MCF 10A (cell line): ENCODE measurements around the gene DGCR2. TPM values are rescaled to one million over a fixed set of nuclear protein-coding genes. Genes with fewer than 3 reads are reported as not detected.

Experiments used
- BruUV-seq: library from RNA; stranded (reverse); fragments of 400-500 nt; replicated peaks from 2 replicates; lab custom pipeline; 2021; lab: Mats Ljungman, UMichigan
- CTCF ChIA-PET: fragments of 300-600 bp; sonication (Branson Sonifier 250); formaldehyde crosslinking; extraction: SDS; loops from one replicate; lab custom pipeline; 2021; ENCODE audit warnings: antibody characterized with exemption, inconsistent platforms; lab: Yijun Ruan, JAX
- POLR2A ChIA-PET: fragments of 300-600, 350-650 bp; sonication (Branson Sonifier 250); formaldehyde crosslinking; extraction: SDS; loops from one replicate; lab custom pipeline; 2020; ENCODE audit warnings: antibody characterized with exemption, inconsistent platforms; lab: Yijun Ruan, JAX
- DNase-seq: peaks from one replicate; pipeline ENCODE4 v3.0.0-alpha.2; 2018; ENCODE audit not compliant: unreplicated experiment
- H3K27ac Mint-ChIP-seq: one replicate; pipeline ENCODE4 v1.8.0; 2022; ENCODE audit warnings: mild to moderate bottlenecking, low read depth, mixed read lengths; ENCODE audit not compliant: unreplicated experiment
- H3K27me3 Mint-ChIP-seq: one replicate; pipeline ENCODE4 v1.8.0; 2022; ENCODE audit warnings: mixed read lengths; ENCODE audit not compliant: insufficient read depth, unreplicated experiment
- H3K36me3 Mint-ChIP-seq: one replicate; pipeline ENCODE4 v1.8.0; 2022; ENCODE audit warnings: mild to moderate bottlenecking, moderate library complexity, mixed read lengths; ENCODE audit not compliant: insufficient read depth, unreplicated experiment
- H3K4me1 Mint-ChIP-seq: one replicate; pipeline ENCODE4 v1.8.0; 2022; ENCODE audit warnings: mixed read lengths; ENCODE audit not compliant: insufficient read depth, unreplicated experiment
- H3K4me3 Mint-ChIP-seq: one replicate; pipeline ENCODE4 v1.8.0; 2022; ENCODE audit warnings: mild to moderate bottlenecking, moderate library complexity, mixed read lengths; ENCODE audit not compliant: unreplicated experiment
- H3K9me3 Mint-ChIP-seq: one replicate; pipeline ENCODE4 v1.8.0; 2022; ENCODE audit warnings: mixed read lengths; ENCODE audit not compliant: unreplicated experiment
- intact Hi-C: fragments of 100-400 bp; cut with micrococcal nuclease; formaldehyde crosslinking; loops from 2 replicates; pipeline ENCODE4 v1.14.1; 2022
- total RNA-seq: library from RNA; stranded (reverse); gene quantifications from 2 replicates; pipeline ENCODE4 v1.2.3, GENCODE V29; 2022
- TF ChIP-seq, protein P1 (sequence below): fragments of 200-600 bp; IDR thresholded peaks from one replicate; pipeline ENCODE4 v1.8.0; 2022; ENCODE audit warnings: antibody characterized with exemption, mild to moderate bottlenecking; ENCODE audit not compliant: unreplicated experiment

Gene DGCR2
- total RNA-seq, 1 experiment from 2014 or later = 41.2 TPM

DNA sequence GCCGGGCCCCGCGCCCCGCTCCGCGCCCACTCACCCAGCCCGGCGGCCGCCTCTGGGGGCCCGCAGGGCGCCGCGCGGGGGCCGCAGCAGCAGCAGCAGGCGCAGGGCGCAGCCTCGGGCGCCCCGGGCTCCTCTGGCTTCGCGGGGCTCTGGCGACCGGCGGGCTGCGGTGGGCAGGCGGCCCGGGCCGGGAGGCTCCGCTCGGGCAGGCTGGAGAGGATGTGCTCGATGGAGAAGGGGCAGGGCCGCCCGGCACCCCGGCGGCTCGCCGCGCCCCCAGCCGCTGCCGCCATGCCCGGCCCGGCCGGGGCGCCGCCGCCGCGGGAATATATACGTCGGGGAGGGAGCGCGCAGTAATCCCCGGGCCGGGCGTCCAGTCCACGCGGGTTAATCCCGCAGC, 27.8 kb upstream of the DGCR2 start, which contains the start of gene GSC2:
TSS of gene GSC2 (minus strand) at position 302 of the 400 bp plus-strand sequence. CDS start at position 293, 9 bp downstream.
- Mint-ChIP-seq H3K4me1 (no peaks in the 10 kb centered on the region), H3K4me3 (no peak within 1 kb of the TSS), H3K36me3 (no peaks in the 10 kb centered on the region), H3K27me3 (peaks cover 31% of the 10 kb centered on the region), H3K27ac (no peak within 1 kb of the TSS), H3K9me3 (peaks cover 8% of the 10 kb centered on the region)
- intact Hi-C loops = no loop called here
- no peak for DNase-seq
- TF ChIP-seq, protein P1, sequence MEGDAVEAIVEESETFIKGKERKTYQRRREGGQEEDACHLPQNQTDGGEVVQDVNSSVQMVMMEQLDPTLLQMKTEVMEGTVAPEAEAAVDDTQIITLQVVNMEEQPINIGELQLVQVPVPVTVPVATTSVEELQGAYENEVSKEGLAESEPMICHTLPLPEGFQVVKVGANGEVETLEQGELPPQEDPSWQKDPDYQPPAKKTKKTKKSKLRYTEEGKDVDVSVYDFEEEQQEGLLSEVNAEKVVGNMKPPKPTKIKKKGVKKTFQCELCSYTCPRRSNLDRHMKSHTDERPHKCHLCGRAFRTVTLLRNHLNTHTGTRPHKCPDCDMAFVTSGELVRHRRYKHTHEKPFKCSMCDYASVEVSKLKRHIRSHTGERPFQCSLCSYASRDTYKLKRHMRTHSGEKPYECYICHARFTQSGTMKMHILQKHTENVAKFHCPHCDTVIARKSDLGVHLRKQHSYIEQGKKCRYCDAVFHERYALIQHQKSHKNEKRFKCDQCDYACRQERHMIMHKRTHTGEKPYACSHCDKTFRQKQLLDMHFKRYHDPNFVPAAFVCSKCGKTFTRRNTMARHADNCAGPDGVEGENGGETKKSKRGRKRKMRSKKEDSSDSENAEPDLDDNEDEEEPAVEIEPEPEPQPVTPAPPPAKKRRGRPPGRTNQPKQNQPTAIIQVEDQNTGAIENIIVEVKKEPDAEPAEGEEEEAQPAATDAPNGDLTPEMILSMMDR = no peak
- ChIA-PET CTCF (no interaction called here), POLR2A (no interaction called here)
- no TSS peak for BruUV-seq

DNA sequence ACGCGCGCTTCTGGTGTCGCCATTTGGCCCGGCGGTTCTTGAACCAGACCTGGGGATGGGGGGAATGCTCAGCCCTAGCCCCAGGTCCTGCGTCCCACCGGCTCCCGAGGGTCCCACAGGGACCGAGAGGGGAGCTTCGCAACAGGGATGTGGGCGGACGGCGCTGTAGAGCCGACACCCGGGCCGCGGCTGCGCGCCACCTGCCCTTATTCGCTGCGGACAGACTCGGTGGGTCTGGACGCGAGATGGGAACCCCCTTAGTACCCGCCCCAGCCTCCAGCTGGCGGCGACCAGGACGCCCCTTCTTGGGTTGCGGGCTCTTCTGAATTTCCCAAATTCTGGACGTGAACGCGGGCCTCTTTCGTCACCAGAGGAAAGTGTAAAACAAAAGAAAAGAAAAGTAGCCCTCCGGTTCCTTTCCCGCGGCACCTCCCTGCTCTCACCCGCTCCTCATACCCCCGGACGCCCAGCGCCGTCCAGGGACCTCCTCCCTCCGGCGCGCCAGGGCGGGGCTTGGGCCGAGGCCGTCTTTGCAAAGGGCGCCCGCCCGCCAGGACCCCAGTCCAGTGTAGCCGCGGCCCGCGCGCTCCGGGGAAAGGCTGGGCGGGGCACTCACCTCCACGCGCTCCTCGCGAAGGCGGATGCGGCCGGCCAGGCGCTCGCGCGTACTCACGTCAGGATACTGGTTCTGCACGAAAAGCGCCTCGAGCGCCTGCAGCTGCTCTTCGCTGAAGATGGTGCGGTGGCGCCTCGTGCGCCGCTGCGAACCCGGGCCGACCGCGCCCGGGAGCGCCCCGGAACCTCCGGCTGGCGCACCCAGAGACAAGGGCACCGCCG, 27.1 kb upstream of the DGCR2 start:
- intact Hi-C loops = no loop called here
- peaks cover 31% of the 10 kb centered on the region for H3K27me3 Mint-ChIP-seq
- no TSS peak for BruUV-seq
- DNase-seq = no peak
- TF ChIP-seq, protein P1 = no peak
- H3K4me1 Mint-ChIP-seq = peaks cover 6% of the 10 kb centered on the region
- H3K4me3 Mint-ChIP-seq = no peak overlapping the region
- H3K36me3 Mint-ChIP-seq = peaks cover 5% of the 10 kb centered on the region
- ChIA-PET POLR2A (no interaction called here), CTCF (interaction anchor here (1.0 kb wide), 1 partner anchor 30 kb away, joined by 4 read pairs; the partner anchor contains the start of gene SLC25A1)
- no peak overlapping the region for H3K27ac Mint-ChIP-seq
- H3K9me3 Mint-ChIP-seq = peaks cover 8% of the 10 kb centered on the region

DNA sequence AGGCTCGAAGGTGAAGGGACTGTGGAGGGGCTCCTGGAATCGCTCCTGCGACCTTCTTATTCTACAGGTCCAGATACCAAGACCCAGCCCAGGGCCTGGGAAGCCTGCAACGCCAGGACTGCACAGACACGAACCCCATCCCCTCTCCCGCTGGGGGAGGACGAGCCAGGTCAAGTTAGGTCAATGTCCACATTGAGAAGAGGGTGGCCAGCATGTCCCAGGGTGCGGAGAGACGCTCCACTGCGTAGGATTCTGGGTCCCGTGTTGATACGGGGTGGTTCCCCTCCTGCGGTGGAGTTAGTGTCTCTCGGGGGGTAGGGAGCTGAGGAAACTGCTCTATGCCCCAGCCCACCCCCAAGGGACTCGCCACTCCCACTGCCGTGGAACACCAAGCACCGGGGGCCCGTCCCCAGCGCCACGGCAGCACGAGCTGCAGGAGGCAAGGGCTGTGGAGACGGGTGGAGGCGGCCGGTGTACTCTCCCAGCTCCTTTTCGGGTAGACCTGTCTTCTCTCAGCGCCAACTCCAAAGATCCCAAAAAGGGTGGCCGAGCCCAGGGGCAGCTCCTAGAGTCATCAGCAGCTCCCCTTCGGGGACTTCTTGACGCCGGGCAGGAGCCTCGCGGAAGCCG, 26.3 kb upstream of the DGCR2 start:
- intact Hi-C loops = no loop called here
- Mint-ChIP-seq H3K9me3 (peaks cover 8% of the 10 kb centered on the region), H3K4me3 (no peak overlapping the region), H3K4me1 (peaks cover 11% of the 10 kb centered on the region), H3K36me3 (peaks cover 6% of the 10 kb centered on the region), H3K27ac (no peak overlapping the region), H3K27me3 (peaks cover 29% of the 10 kb centered on the region)
- CTCF ChIA-PET = interaction anchor here (1.0 kb wide), 1 partner anchor 30 kb away, joined by 4 read pairs; the partner anchor contains the start of gene SLC25A1
- TF ChIP-seq, protein P1 = no peak
- no TSS peak for BruUV-seq
- no peak for DNase-seq
- POLR2A ChIA-PET = no interaction called here

DNA sequence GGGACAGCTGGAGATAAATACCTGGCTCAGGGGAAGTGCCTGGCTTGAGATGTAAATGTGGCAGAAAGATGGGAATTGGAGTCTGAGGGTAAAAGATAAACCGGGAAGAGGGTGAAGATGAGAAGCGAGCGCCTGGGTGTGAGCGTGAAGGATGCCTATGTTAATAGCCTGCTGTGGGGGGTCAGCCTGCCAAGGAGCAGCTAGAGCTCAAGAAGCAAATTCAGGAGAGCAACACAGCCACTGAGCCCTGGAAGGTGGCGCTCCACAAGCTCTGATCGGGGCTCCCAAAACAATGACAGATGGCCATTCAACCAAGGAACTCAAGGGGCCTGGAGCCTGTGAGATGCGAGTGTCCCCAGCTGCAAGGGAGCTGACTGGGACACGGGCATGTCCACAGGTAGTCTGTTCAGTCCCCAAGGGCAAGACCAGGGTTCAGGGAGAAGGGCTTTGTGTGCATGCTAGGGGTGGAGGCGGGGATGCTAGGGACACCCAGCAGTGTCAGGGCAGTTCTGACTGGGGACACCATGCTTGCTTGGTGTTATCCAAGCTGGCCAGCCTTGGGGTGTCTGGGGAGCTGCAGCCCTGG, 25.1 kb upstream of the DGCR2 start:
- DNase-seq = no peak
- Mint-ChIP-seq H3K4me1 (peaks cover 11% of the 10 kb centered on the region), H3K9me3 (peaks cover 8% of the 10 kb centered on the region), H3K27ac (peak overlapping the region; percentile 12), H3K4me3 (no peak overlapping the region), H3K27me3 (peaks cover 19% of the 10 kb centered on the region), H3K36me3 (peaks cover 8% of the 10 kb centered on the region)
- ChIA-PET POLR2A (interaction anchor here (1.1 kb wide), 1 partner anchor 27 kb away, joined by 4 read pairs; no protein-coding TSS in a partner anchor), CTCF (interaction anchor here (0.5 to 1.4 kb wide), 6 partner anchors 8 to 483 kb away, joined by 3 to 4 read pairs (median 3); no protein-coding TSS in a partner anchor)
- BruUV-seq = no TSS peak
- intact Hi-C loops = no loop called here
- TF ChIP-seq, protein P1 = no peak
